ENCODE measurements around the gene AIFM1.

The AIFM1 gene

GRCh38 chrX:130094696-130095095, 70.9 kb downstream of the AIFM1 start:
- DNase-seq (ENCODE audit: low spot score) = no peak
- no peak for FAIRE-seq

- DNase-seq (ENCODE audit: low spot score) (no peak), FAIRE-seq (no peak)
Measured at GRCh38 chrX:130093271-130093670, 72.4 kb downstream of the AIFM1 start.

- DNase-seq (ENCODE audit: low spot score) (no peak), FAIRE-seq (no peak)
Measured at GRCh38 chrX:130091980-130092522, 73.6 kb downstream of the AIFM1 start.

GRCh38 chrX:130090364-130090763, 75.3 kb downstream of the AIFM1 start:
- FAIRE-seq (no peak), DNase-seq (ENCODE audit: low spot score) (no peak)

- FAIRE-seq (no peak), DNase-seq (ENCODE audit: low spot score) (no peak)
Measured at GRCh38 chrX:130086447-130087206, 79.0 kb downstream of the AIFM1 start.

GRCh38 chrX:130085551-130086446, 79.8 kb downstream of the AIFM1 start:
- FAIRE-seq (no peak), DNase-seq (ENCODE audit: low spot score) (no peak)

- DNase-seq (ENCODE audit: low spot score) = no peak
- no peak for FAIRE-seq
Measured at GRCh38 chrX:130084631-130085237, 80.9 kb downstream of the AIFM1 start.

GRCh38 chrX:130083656-130084382, 81.8 kb downstream of the AIFM1 start:
- DNase-seq (ENCODE audit: low spot score) = no peak
- no peak for FAIRE-seq

- FAIRE-seq = no peak
- no peak for DNase-seq (ENCODE audit: low spot score)
Measured at GRCh38 chrX:130083107-130083490, 82.5 kb downstream of the AIFM1 start.

- FAIRE-seq = no peak
- DNase-seq (ENCODE audit: low spot score) = no peak
Measured at GRCh38 chrX:130082244-130083106, 83.2 kb downstream of the AIFM1 start.

GRCh38 chrX:130081421-130082045, 84.1 kb downstream of the AIFM1 start:
- DNase-seq (ENCODE audit: low spot score) (no peak), FAIRE-seq (no peak)

GRCh38 chrX:130080791-130081367, 84.8 kb downstream of the AIFM1 start:
- DNase-seq (ENCODE audit: low spot score) (no peak), FAIRE-seq (no peak)

GRCh38 chrX:130079824-130080406, 85.7 kb downstream of the AIFM1 start:
- DNase-seq (ENCODE audit: low spot score) = peak; percentile 45
- no peak for FAIRE-seq

Data from RCC 7860 (cell line).